HepG2 (cell line): ENCODE data around the gene HNRNPA1. TPM values are rescaled to one million over a fixed set of nuclear protein-coding genes. Genes with fewer than 3 reads are reported as not detected.

Source experiments
- ASH2L ChIP-seq: fragments of 300-600, 200-600 bp; sonication (generic); IDR thresholded peaks from 2 replicates; pipeline ENCODE4 v1.7.0; 2017; ENCODE audit warnings: low read depth, mild to moderate bottlenecking, moderate library complexity, mixed read lengths, low read length; ENCODE audit not compliant: insufficient read length
- ATF5 ChIP-seq: sonication (generic); formaldehyde crosslinking; IDR thresholded peaks from 2 replicates; pipeline ENCODE4 v1.4.0; 2020; ENCODE audit warnings: mild to moderate bottlenecking, low read depth, missing genetic modification reagents
- CAMTA2 ChIP-seq: sonication (generic); formaldehyde crosslinking; IDR thresholded peaks from 2 replicates; pipeline ENCODE4 v1.4.0; 2020; ENCODE audit warnings: mild to moderate bottlenecking, missing genetic modification reagents, borderline replicate concordance
- ETV5 ChIP-seq: IDR thresholded peaks from 2 replicates; pipeline ENCODE4 v1.6.1; 2018; ENCODE audit warnings: missing biosample characterization, missing genetic modification reagents, inconsistent platforms, borderline replicate concordance
- FOXJ3 ChIP-seq: sonication (generic); formaldehyde crosslinking; IDR thresholded peaks from 2 replicates; pipeline ENCODE4 v1.4.0; 2020; ENCODE audit warnings: missing genetic modification reagents, mild to moderate bottlenecking, borderline replicate concordance
- HOXA7 ChIP-seq: sonication (generic); formaldehyde crosslinking; IDR thresholded peaks from 2 replicates; pipeline ENCODE4 v1.8.1; 2022; ENCODE audit warnings: mild to moderate bottlenecking, missing genetic modification reagents, moderate library complexity
- MTA1 ChIP-seq: sonication (generic); formaldehyde crosslinking; IDR thresholded peaks from 2 replicates; pipeline ENCODE4 v1.4.0; 2020; ENCODE audit warnings: missing genetic modification reagents, mild to moderate bottlenecking, borderline replicate concordance
- NR1H2 ChIP-seq: sonication (generic); formaldehyde crosslinking; IDR thresholded peaks from 2 replicates; pipeline ENCODE4 v1.8.1; 2022; ENCODE audit warnings: low read depth, missing genetic modification reagents, borderline replicate concordance
- REST ChIP-seq, 2 experiments: IDR thresholded peaks; 2 replicates each; pipeline ENCODE4 v1.6.1; 2011 to 2012; ENCODE audit warnings: low read length in 2 of 2, borderline replicate concordance in 1 of 2, low read depth in 1 of 2, mild to moderate bottlenecking in 1 of 2, moderate library complexity in 1 of 2
- SETDB1 ChIP-seq: sonication (generic); formaldehyde crosslinking; IDR thresholded peaks from 2 replicates; pipeline ENCODE4 v1.5.1; 2020; ENCODE audit warnings: missing genetic modification reagents, mild to moderate bottlenecking, borderline replicate concordance
- SP5 ChIP-seq: IDR thresholded peaks from 2 replicates; pipeline ENCODE4 v1.6.1; 2016; ENCODE audit warnings: low read depth, borderline replicate concordance
- TFDP2 ChIP-seq: sonication (generic); formaldehyde crosslinking; IDR thresholded peaks from 2 replicates; pipeline ENCODE4 v1.4.0; 2020; ENCODE audit warnings: missing genetic modification reagents
- ZBTB14 ChIP-seq: sonication (generic); formaldehyde crosslinking; IDR thresholded peaks from 2 replicates; pipeline ENCODE4 v1.4.0; 2020; ENCODE audit warnings: missing genetic modification reagents
- ZNF646 ChIP-seq: sonication (generic); formaldehyde crosslinking; IDR thresholded peaks from 2 replicates; pipeline ENCODE4 v1.9.0; 2021; ENCODE audit warnings: mild to moderate bottlenecking, missing genetic modification reagents
- polyA plus RNA-seq, 8 experiments: library from polyadenylated mRNA; depleted of rRNA in 3 of 8; stranded (reverse) in 7 of 8; unstranded in 1 of 8; fragments of >200 nt; fragmentation: Illumina TruSeq in 4 of 8; extraction: Trizol in 4 of 8; gene quantifications; 2 replicates each; pipeline versions ENCODE4 v1.2.1 to v1.2.3, GENCODE V29; 2011 to 2016; ENCODE audit warnings: low read depth in 4 of 8, missing spikeins in 1 of 8, mixed read lengths in 1 of 8; ENCODE audit not compliant: insufficient read depth in 1 of 8
- total RNA-seq, 5 experiments: library from RNA; depleted of rRNA; stranded (reverse); fragments of >200 nt; fragmentation: Illumina TruSeq; extraction: Trizol; gene quantifications; 2 replicates each; pipeline ENCODE4 v1.2.3, GENCODE V29; 2016; ENCODE audit warnings: low read depth in 1 of 5

Gene HNRNPA1
- total and polyA plus RNA-seq, 2 of the 13 experiments (the other 11 are each of a cell fraction or from before 2014, with no cell fraction given): 535 to 1,820 TPM

- TF ChIP-seq ETV5: no peak
- no peak for TF ChIP-seq ZNF646 (CRISPR knock-in tag)
- no peak for TF ChIP-seq TFDP2
- TF ChIP-seq ATF5 (CRISPR knock-in tag): no peak
- TF ChIP-seq SP5: peak; percentile 88
- no peak for TF ChIP-seq REST (IDR thresholded peaks at IDR 0.05; ENCODE audit: borderline replicate concordance in 1 of 2, low read depth in 1 of 2, low read length in 2 of 2)
- no peak for TF ChIP-seq HOXA7 (CRISPR knock-in tag)
- TF ChIP-seq ASH2L: peak; percentile 44
- TF ChIP-seq NR1H2 (CRISPR knock-in tag): no peak
- TF ChIP-seq ZBTB14 (CRISPR knock-in tag): no peak
- no peak for TF ChIP-seq FOXJ3 (CRISPR knock-in tag)
- no peak for TF ChIP-seq MTA1 (CRISPR knock-in tag)
- no peak for TF ChIP-seq CAMTA2 (CRISPR knock-in tag)
- TF ChIP-seq SETDB1 (CRISPR knock-in tag): no peak
These were observed 21.0 kb downstream of the HNRNPA1 start (continued) for GRCh38 chr12:54301428-54302048.
